ENCODE measurements around the gene RETREG3.

RETREG3 gene

GRCh38 chr17:42591411-42591810 lies 17.8 kb downstream of the RETREG3 start:
- H3K36me3 Mint-ChIP-seq (ENCODE audit: low read depth), result peaks cover 14% of the 10 kb centered on the region
- DNase-seq (no peak), ATAC-seq (no peak)
- no peaks in the 10 kb centered on the region for H3K27me3 Mint-ChIP-seq
- H3K27ac Mint-ChIP-seq, result no peak overlapping the region
- peaks cover 2% of the 10 kb centered on the region for H3K4me1 Mint-ChIP-seq
- H3K4me3 Mint-ChIP-seq, result no peak overlapping the region
- no peaks in the 10 kb centered on the region for H3K9me3 Mint-ChIP-seq

- ATAC-seq (no peak), DNase-seq (no peak)
- H3K27me3 Mint-ChIP-seq, result no peaks in the 10 kb centered on the region
- H3K9me3 Mint-ChIP-seq, result no peaks in the 10 kb centered on the region
- H3K36me3 Mint-ChIP-seq (ENCODE audit: low read depth), result peaks cover 13% of the 10 kb centered on the region
- no peak overlapping the region for H3K27ac Mint-ChIP-seq
- peaks cover 2% of the 10 kb centered on the region for H3K4me1 Mint-ChIP-seq
- no peak overlapping the region for H3K4me3 Mint-ChIP-seq
Measured at GRCh38 chr17:42590886-42591285, 18.3 kb downstream of the RETREG3 start.

GRCh38 chr17:42586514-42587230 lies 22.5 kb downstream of the RETREG3 start:
- Mint-ChIP-seq H3K4me1 (peaks cover 4% of the 10 kb centered on the region), H3K27me3 (no peaks in the 10 kb centered on the region), H3K9me3 (no peaks in the 10 kb centered on the region), H3K27ac (no peak overlapping the region), H3K4me3 (no peak overlapping the region), H3K36me3 (ENCODE audit: low read depth) (peaks cover 18% of the 10 kb centered on the region)
- ATAC-seq, result no peak
- DNase-seq, result no peak

- no peak for DNase-seq
- H3K9me3 Mint-ChIP-seq, result no peaks in the 10 kb centered on the region
- ATAC-seq, result no peak
- peaks cover 4% of the 10 kb centered on the region for H3K4me1 Mint-ChIP-seq
- no peaks in the 10 kb centered on the region for H3K27me3 Mint-ChIP-seq
- H3K36me3 Mint-ChIP-seq (ENCODE audit: low read depth), result peaks cover 14% of the 10 kb centered on the region
- H3K4me3 Mint-ChIP-seq, result no peak overlapping the region
- H3K27ac Mint-ChIP-seq, result no peak overlapping the region
Measured at GRCh38 chr17:42585353-42585752, 23.8 kb downstream of the RETREG3 start.

GRCh38 chr17:42584880-42585279 lies 24.3 kb downstream of the RETREG3 start:
- Mint-ChIP-seq H3K27ac (no peak overlapping the region), H3K4me1 (peaks cover 4% of the 10 kb centered on the region), H3K27me3 (no peaks in the 10 kb centered on the region), H3K9me3 (no peaks in the 10 kb centered on the region), H3K36me3 (ENCODE audit: low read depth) (peaks cover 16% of the 10 kb centered on the region), H3K4me3 (no peak overlapping the region)
- no peak for DNase-seq
- no peak for ATAC-seq

GRCh38 chr17:42581744-42582270 lies 27.4 kb downstream of the RETREG3 start:
- H3K27me3 Mint-ChIP-seq, result no peaks in the 10 kb centered on the region
- no peak overlapping the region for H3K4me3 Mint-ChIP-seq
- no peaks in the 10 kb centered on the region for H3K9me3 Mint-ChIP-seq
- ATAC-seq, result no peak
- peaks cover 22% of the 10 kb centered on the region for H3K4me1 Mint-ChIP-seq
- H3K27ac Mint-ChIP-seq, result no peak overlapping the region
- H3K36me3 Mint-ChIP-seq (ENCODE audit: low read depth), result peaks cover 20% of the 10 kb centered on the region
- DNase-seq, result no peak

- no peak for DNase-seq
- H3K36me3 Mint-ChIP-seq (ENCODE audit: low read depth), result peaks cover 35% of the 10 kb centered on the region
- ATAC-seq, result no peak
- H3K4me3 Mint-ChIP-seq, result no peak overlapping the region
- peaks cover 35% of the 10 kb centered on the region for H3K4me1 Mint-ChIP-seq
- no peaks in the 10 kb centered on the region for H3K27me3 Mint-ChIP-seq
- no peaks in the 10 kb centered on the region for H3K9me3 Mint-ChIP-seq
- H3K27ac Mint-ChIP-seq, result peak overlapping the region; percentile 48
Measured at GRCh38 chr17:42579794-42580551, 29.2 kb downstream of the RETREG3 start.

GRCh38 chr17:42578282-42578869 lies 30.8 kb downstream of the RETREG3 start:
- Mint-ChIP-seq H3K27me3 (no peaks in the 10 kb centered on the region), H3K4me3 (peak overlapping the region; percentile 96), H3K4me1 (peaks cover 37% of the 10 kb centered on the region), H3K9me3 (no peaks in the 10 kb centered on the region), H3K27ac (peak overlapping the region; percentile 95), H3K36me3 (ENCODE audit: low read depth) (peaks cover 46% of the 10 kb centered on the region)
- ATAC-seq (peak; percentile 69), DNase-seq (peak; percentile 85)

- Mint-ChIP-seq H3K4me1 (peaks cover 42% of the 10 kb centered on the region), H3K4me3 (peak within 1 kb of the TSS; percentile 96), H3K36me3 (ENCODE audit: low read depth) (peaks cover 50% of the 10 kb centered on the region), H3K27ac (peak within 1 kb of the TSS; percentile 95), H3K27me3 (no peaks in the 10 kb centered on the region), H3K9me3 (no peaks in the 10 kb centered on the region)
- ATAC-seq (peak; percentile 93), DNase-seq (peak; percentile 96)
Measured at GRCh38 chr17:42577532-42578281, 31.5 kb downstream of the RETREG3 start, which contains the start of gene PSMC3IP. Gene PSMC3IP, minus strand, starts transcription at chr17:42577729. Its CDS starts 43 bp downstream, at chr17:42577686.

GRCh38 chr17:42577140-42577531 lies 32.0 kb downstream of the RETREG3 start:
- ATAC-seq (no peak), DNase-seq (no peak)
- H3K9me3 Mint-ChIP-seq, result no peaks in the 10 kb centered on the region
- H3K27me3 Mint-ChIP-seq, result no peaks in the 10 kb centered on the region
- H3K36me3 Mint-ChIP-seq (ENCODE audit: low read depth), result peaks cover 51% of the 10 kb centered on the region
- peaks cover 43% of the 10 kb centered on the region for H3K4me1 Mint-ChIP-seq
- H3K4me3 Mint-ChIP-seq, result peak overlapping the region; percentile 96
- H3K27ac Mint-ChIP-seq, result peak overlapping the region; percentile 95

- Mint-ChIP-seq H3K27ac (no peak overlapping the region), H3K36me3 (ENCODE audit: low read depth) (peaks cover 69% of the 10 kb centered on the region), H3K4me3 (no peak overlapping the region), H3K27me3 (no peaks in the 10 kb centered on the region), H3K4me1 (peaks cover 45% of the 10 kb centered on the region), H3K9me3 (no peaks in the 10 kb centered on the region)
- DNase-seq (no peak), ATAC-seq (no peak)
Measured at GRCh38 chr17:42574463-42574862, 34.7 kb downstream of the RETREG3 start.

- H3K4me3 Mint-ChIP-seq, result no peak overlapping the region
- H3K4me1 Mint-ChIP-seq, result peaks cover 45% of the 10 kb centered on the region
- no peaks in the 10 kb centered on the region for H3K9me3 Mint-ChIP-seq
- no peak for ATAC-seq
- peaks cover 77% of the 10 kb centered on the region for H3K36me3 Mint-ChIP-seq (ENCODE audit: low read depth)
- DNase-seq, result no peak
- peak overlapping the region; percentile 83 for H3K27ac Mint-ChIP-seq
- no peaks in the 10 kb centered on the region for H3K27me3 Mint-ChIP-seq
Measured at GRCh38 chr17:42573095-42573494, 36.1 kb downstream of the RETREG3 start.

- peaks cover 45% of the 10 kb centered on the region for H3K4me1 Mint-ChIP-seq
- H3K9me3 Mint-ChIP-seq, result no peaks in the 10 kb centered on the region
- no peak overlapping the region for H3K4me3 Mint-ChIP-seq
- ATAC-seq (no peak), DNase-seq (no peak)
- H3K27ac Mint-ChIP-seq, result no peak overlapping the region
- peaks cover 72% of the 10 kb centered on the region for H3K36me3 Mint-ChIP-seq (ENCODE audit: low read depth)
- H3K27me3 Mint-ChIP-seq, result no peaks in the 10 kb centered on the region
Measured at GRCh38 chr17:42571435-42572225, 37.5 kb downstream of the RETREG3 start.
